CD14-positive monocyte (primary cell): ENCODE measurements around the gene JPH2. TPM values are rescaled to one million over a fixed set of nuclear protein-coding genes. Genes with fewer than 3 reads are reported as not detected.

Source experiments
- DNase-seq, 3 donors: peaks; one replicate each; pipeline ENCODE4 v3.0.0-alpha.2; 2011 to 2022
- H2AFZ ChIP-seq: 2 replicates; pipeline ENCODE4 v1.6.0; 2012; ENCODE audit warnings: mild to moderate bottlenecking, low read depth, low read length, inconsistent platforms; ENCODE audit not compliant: insufficient read depth, poor library complexity, severe bottlenecking
- H3K27ac ChIP-seq, 2 donors: 1 replicate in 1 of 2; 2 replicates in 1 of 2; pipeline ENCODE4 v1.5.1; 2012 to 2013; ENCODE audit warnings: low read length in 2 of 2, control low read depth in 1 of 2, inconsistent platforms in 1 of 2, low read depth in 1 of 2, mild to moderate bottlenecking in 1 of 2
- H3K27me3 ChIP-seq, 2 donors: one replicate each; pipeline versions ENCODE4 v1.6.0 to v1.6.1; 2011 to 2013; ENCODE audit warnings: low read length in 2 of 2; ENCODE audit not compliant: control insufficient read depth in 2 of 2, insufficient read depth in 2 of 2
- H3K36me3 ChIP-seq, 2 donors: replicated peaks in 1 of 2; 1 replicate in 1 of 2; 2 replicates in 1 of 2; pipeline versions ENCODE4 v1.5.1 to v1.6.1; 2012 to 2013; ENCODE audit warnings: low read length in 2 of 2, control low read depth in 1 of 2, inconsistent platforms in 1 of 2, mild to moderate bottlenecking in 1 of 2; ENCODE audit not compliant: insufficient read depth in 2 of 2, control insufficient read depth in 1 of 2
- H3K4me1 ChIP-seq, 2 donors: 1 replicate in 1 of 2; 2 replicates in 1 of 2; pipeline versions ENCODE4 v1.5.1 to v1.6.1; 2012 to 2013; ENCODE audit warnings: low read length in 2 of 2, control low read depth in 1 of 2, inconsistent platforms in 1 of 2, mild to moderate bottlenecking in 1 of 2, moderate library complexity in 1 of 2; ENCODE audit not compliant: insufficient read depth in 2 of 2, control insufficient read depth in 1 of 2
- H3K4me2 ChIP-seq: replicated peaks from 2 replicates; pipeline ENCODE3; 2012; ENCODE audit warnings: low read length, moderate library complexity, mild to moderate bottlenecking; ENCODE audit not compliant: poor library complexity, severe bottlenecking; ENCODE audit errors: extremely low read depth
- H3K4me3 ChIP-seq, 3 experiments: fragments of 200-600 bp in 1 of 3; sonication (generic) in 1 of 3; replicated peaks in 1 of 3; 1 replicate in 2 of 3; 2 replicates in 1 of 3; pipeline ENCODE4 v1.5.1; 2011 to 2013; ENCODE audit warnings: low read length in 3 of 3, mild to moderate bottlenecking in 3 of 3, control low read depth in 2 of 3, low read depth in 2 of 3, inconsistent platforms in 1 of 3, moderate library complexity in 1 of 3
- H3K79me2 ChIP-seq: 2 replicates; pipeline ENCODE4 v1.6.0; 2012; ENCODE audit warnings: mild to moderate bottlenecking, control low read depth, inconsistent platforms, low read length, moderate library complexity; ENCODE audit not compliant: insufficient read depth
- H3K9ac ChIP-seq: 2 replicates; pipeline ENCODE4 v1.6.0; 2017; ENCODE audit warnings: low read length, mild to moderate bottlenecking; ENCODE audit not compliant: insufficient read depth, poor library complexity, severe bottlenecking
- H3K9me3 ChIP-seq, 2 donors: replicated peaks in 1 of 2; 1 replicate in 1 of 2; 2 replicates in 1 of 2; pipeline versions ENCODE4 v1.5.1 to v1.6.1; 2012 to 2013; ENCODE audit warnings: low read length in 2 of 2, control low read depth in 1 of 2; ENCODE audit not compliant: control insufficient read depth in 1 of 2, insufficient read depth in 1 of 2
- H4K20me1 ChIP-seq: 2 replicates; pipeline ENCODE4 v1.6.0; 2012; ENCODE audit warnings: mild to moderate bottlenecking, low read length, control low read depth, moderate library complexity; ENCODE audit not compliant: insufficient read depth
- H3K27ac Mint-ChIP-seq, 7 donors: one replicate each; pipeline ENCODE4 v1.8.0; 2020; ENCODE audit warnings: mild to moderate bottlenecking in 7 of 7, mixed read lengths in 7 of 7, moderate library complexity in 6 of 7, inconsistent platforms in 2 of 7
- H3K27me3 Mint-ChIP-seq, 3 donors: one replicate each; pipeline ENCODE4 v1.8.0; 2021 to 2022; ENCODE audit warnings: low read depth in 3 of 3, mild to moderate bottlenecking in 3 of 3, mixed read lengths in 3 of 3, moderate library complexity in 3 of 3, inconsistent platforms in 1 of 3
- H3K36me3 Mint-ChIP-seq, 2 donors: one replicate each; pipeline ENCODE4 v1.8.0; 2020; ENCODE audit warnings: mixed read lengths in 2 of 2, inconsistent platforms in 1 of 2, mild to moderate bottlenecking in 1 of 2
- H3K4me1 Mint-ChIP-seq: one replicate; pipeline ENCODE4 v1.8.0; 2020; ENCODE audit warnings: mild to moderate bottlenecking, mixed read lengths
- H3K4me3 Mint-ChIP-seq, 2 donors: one replicate each; pipeline ENCODE4 v1.8.0; 2020; ENCODE audit warnings: mild to moderate bottlenecking in 2 of 2, mixed read lengths in 2 of 2, moderate library complexity in 1 of 2
- H3K9me3 Mint-ChIP-seq, 7 donors: one replicate each; pipeline ENCODE4 v1.8.0; 2020 to 2022; ENCODE audit warnings: mixed read lengths in 7 of 7, mild to moderate bottlenecking in 6 of 7, moderate library complexity in 6 of 7, inconsistent platforms in 2 of 7
- WGBS: methylation state at CpG from one replicate; pipeline ENCODE4 v1.1.5; 2013; ENCODE audit warnings: missing lambda C conversion rate; ENCODE audit not compliant: insufficient coverage; 5-methylcytosine and 5-hydroxymethylcytosine counted together
- intact Hi-C, 2 donors: fragments of 100-400 bp; cut with micrococcal nuclease; formaldehyde crosslinking; loops; one replicate each; pipeline versions ENCODE4 v1.15.0 to v1.15.1; 2023
- polyA plus RNA-seq, 3 donors: library from polyadenylated mRNA; depleted of rRNA in 1 of 3; unstranded in 2 of 3; stranded (reverse) in 1 of 3; fragments of 300-500 nt in 2 of 3; fragments of >200 nt in 1 of 3; fragmentation: Illumina TruSeq in 2 of 3; gene quantifications; 1 replicate in 2 of 3; 2 replicates in 1 of 3; pipeline ENCODE4 v1.2.3, GENCODE V29; 2012 to 2021
- TF ChIP-seq, protein P1 (sequence below): fragments of 200-600 bp; IDR thresholded peaks from one replicate; pipeline ENCODE4 v1.8.0; 2022; ENCODE audit warnings: antibody characterized with exemption, mild to moderate bottlenecking

Gene JPH2
- polyA plus RNA-seq, 3 donors = not detected

DNA sequence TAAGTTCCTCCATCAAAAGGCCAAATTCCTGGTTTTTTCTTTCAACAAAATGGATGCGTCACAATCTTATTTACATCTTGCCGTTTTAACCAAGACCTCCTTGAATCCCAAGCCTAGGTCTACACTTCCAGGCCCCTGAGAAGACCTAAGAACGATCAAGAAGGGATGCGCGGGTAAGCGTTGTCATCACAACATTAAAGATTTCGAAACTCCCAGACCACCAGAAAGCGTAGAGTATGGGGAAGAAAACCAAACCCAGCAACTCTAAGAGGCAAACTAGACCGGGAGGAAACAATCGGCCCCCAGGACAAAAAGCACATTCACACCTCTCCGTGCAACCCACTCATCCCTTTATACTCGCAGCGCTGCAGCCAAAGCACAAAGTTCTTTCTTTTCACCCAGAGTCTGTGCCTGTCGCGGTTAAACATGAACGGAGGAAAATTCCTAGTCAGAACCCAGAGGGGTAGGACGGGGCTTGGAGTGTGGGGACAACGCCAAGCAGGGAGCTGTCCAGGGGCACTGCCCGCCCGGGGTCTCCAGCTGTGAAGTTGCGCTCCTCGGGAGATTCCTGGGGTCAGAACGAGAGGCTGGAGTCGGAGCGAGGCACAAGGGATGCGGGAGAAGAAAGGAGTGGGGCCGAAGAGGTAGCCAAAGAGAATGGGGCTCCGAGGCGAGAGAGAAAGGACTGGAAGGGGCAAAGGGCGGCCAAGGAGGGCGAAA lies 22.9 kb upstream of the JPH2 start:
- H3K27me3 ChIP-seq = no peaks in the 10 kb centered on the region
- H2AFZ ChIP-seq = peak overlapping the region; percentile 77
- peaks cover 10 to 18% of the 10 kb centered on the region in 2 donors for H3K36me3 ChIP-seq
- peak overlapping the region; percentile 99 to 100 for H3K4me3 Mint-ChIP-seq
- H3K9ac ChIP-seq = peak overlapping the region; percentile 95
- 1% methylated on average over 19 of the region's 31 CpGs for WGBS
- peak in 2 of 3 donors; percentile 11 to 28 for DNase-seq
- peaks cover 0 to 2% (median 0%) of the 10 kb centered on the region in 7 donors for H3K9me3 Mint-ChIP-seq
- intact Hi-C loops = loop anchor here (2.0 to 10.0 kb wide), 6 partner anchors 101 to 753 kb away; partner anchors contain the start of genes SRSF6 (in 2 of the 2), FITM2 (in 1 of the 2), IFT52 (in 1 of the 2) and YWHAB (in 1 of the 2)
- H3K79me2 ChIP-seq = peaks cover 58% of the 10 kb centered on the region
- peaks cover 0 to 2% (median 0%) of the 10 kb centered on the region in 3 donors for H3K27me3 Mint-ChIP-seq
- TF ChIP-seq, protein P1, sequence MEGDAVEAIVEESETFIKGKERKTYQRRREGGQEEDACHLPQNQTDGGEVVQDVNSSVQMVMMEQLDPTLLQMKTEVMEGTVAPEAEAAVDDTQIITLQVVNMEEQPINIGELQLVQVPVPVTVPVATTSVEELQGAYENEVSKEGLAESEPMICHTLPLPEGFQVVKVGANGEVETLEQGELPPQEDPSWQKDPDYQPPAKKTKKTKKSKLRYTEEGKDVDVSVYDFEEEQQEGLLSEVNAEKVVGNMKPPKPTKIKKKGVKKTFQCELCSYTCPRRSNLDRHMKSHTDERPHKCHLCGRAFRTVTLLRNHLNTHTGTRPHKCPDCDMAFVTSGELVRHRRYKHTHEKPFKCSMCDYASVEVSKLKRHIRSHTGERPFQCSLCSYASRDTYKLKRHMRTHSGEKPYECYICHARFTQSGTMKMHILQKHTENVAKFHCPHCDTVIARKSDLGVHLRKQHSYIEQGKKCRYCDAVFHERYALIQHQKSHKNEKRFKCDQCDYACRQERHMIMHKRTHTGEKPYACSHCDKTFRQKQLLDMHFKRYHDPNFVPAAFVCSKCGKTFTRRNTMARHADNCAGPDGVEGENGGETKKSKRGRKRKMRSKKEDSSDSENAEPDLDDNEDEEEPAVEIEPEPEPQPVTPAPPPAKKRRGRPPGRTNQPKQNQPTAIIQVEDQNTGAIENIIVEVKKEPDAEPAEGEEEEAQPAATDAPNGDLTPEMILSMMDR = no peak
- H3K36me3 Mint-ChIP-seq = peaks cover 16 to 21% of the 10 kb centered on the region in 2 donors
- H3K9me3 ChIP-seq = no peaks in the 10 kb centered on the region
- peak overlapping the region; percentile 82 for H3K4me2 ChIP-seq
- H3K27ac Mint-ChIP-seq = peak overlapping the region; percentile 96 to 99 (median 98)
- peak overlapping the region; percentile 77 to 90 (median 86) for H3K4me3 ChIP-seq
- H4K20me1 ChIP-seq = peaks cover 54% of the 10 kb centered on the region
- peak overlapping the region; percentile 85 to 93 for H3K27ac ChIP-seq
- peaks cover 41% of the 10 kb centered on the region for H3K4me1 Mint-ChIP-seq
- H3K4me1 ChIP-seq = peaks cover 31 to 36% of the 10 kb centered on the region in 2 donors

DNA sequence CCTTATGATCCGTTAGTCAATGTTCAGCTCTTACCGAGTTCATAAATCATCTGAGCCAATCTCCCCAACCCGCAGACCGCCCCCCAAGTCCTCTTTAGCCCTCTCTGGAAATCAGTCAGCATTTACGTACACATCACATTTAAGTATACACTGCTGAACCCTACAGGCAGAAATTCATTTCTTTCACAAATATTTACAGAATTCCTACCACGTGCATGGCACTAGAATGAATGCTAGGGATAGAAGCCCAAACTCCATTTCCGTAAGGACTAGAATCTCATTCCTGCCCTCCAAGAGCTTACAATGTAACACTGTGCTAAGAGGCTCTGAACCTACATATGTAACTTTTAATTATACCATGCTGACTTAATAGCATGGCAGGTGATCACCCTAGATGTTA lies 21.8 kb upstream of the JPH2 start:
- Histone ChIP-seq H3K9me3 (no peaks in the 10 kb centered on the region), H3K4me3 (peak overlapping the region in 2 of 3 experiments; percentile 4 to 90), H4K20me1 (peaks cover 64% of the 10 kb centered on the region), H2AFZ (no peak overlapping the region), H3K4me1 (peaks cover 33 to 42% of the 10 kb centered on the region in 2 donors), H3K27ac (peak overlapping the region in 1 of 2 donors; percentile 93), H3K79me2 (peaks cover 68% of the 10 kb centered on the region), H3K4me2 (peak overlapping the region; percentile 82), H3K9ac (no peak overlapping the region), H3K27me3 (no peaks in the 10 kb centered on the region), H3K36me3 (peaks cover 15 to 25% of the 10 kb centered on the region in 2 donors)
- peaks cover 0 to 2% (median 0%) of the 10 kb centered on the region in 7 donors for H3K9me3 Mint-ChIP-seq
- intact Hi-C loops = loop anchor here in 1 of 2 donors (10.0 kb wide), 1 partner anchor 676 kb away; the partner anchor contains the start of gene YWHAB
- H3K27me3 Mint-ChIP-seq = peaks cover 0 to 2% (median 0%) of the 10 kb centered on the region in 3 donors
- DNase-seq = no peak
- peaks cover 18 to 27% of the 10 kb centered on the region in 2 donors for H3K36me3 Mint-ChIP-seq
- 14% methylated on average over 7 of the region's 7 CpGs for WGBS
- H3K4me3 Mint-ChIP-seq = peak overlapping the region; percentile 99 to 100
- TF ChIP-seq, protein P1 = no peak
- peak overlapping the region in 3 of 7 donors; percentile 29 to 98 (median 81) for H3K27ac Mint-ChIP-seq
- peaks cover 44% of the 10 kb centered on the region for H3K4me1 Mint-ChIP-seq
